GM12892 (cell line): ENCODE measurements around the gene ITSN1.
A peak's percentile ranks its signal among the peaks of the same experiment; 100 is the strongest.
"Not testable (repeated sequence)": the region's sequence is repeated elsewhere in the genome, so short reads cannot be mapped to it uniquely, and the experiment has no call there.

ENCODE experiments used
- DNase-seq: peaks from one replicate; pipeline ENCODE4 v3.0.0; 2011; ENCODE audit not compliant: insufficient read length
- FAIRE-seq: peaks from 2 replicates; lab custom pipeline; 2011; peaks lifted over from hg19 to GRCh38; lab: Jason Lieb, UNC
- POLR2A ChIP-seq: IDR thresholded peaks from 2 replicates; pipeline ENCODE4 v1.6.1; 2011; ENCODE audit warnings: low read depth, low read length, control low read depth
- POLR2AphosphoS5 ChIP-seq: IDR thresholded peaks from 2 replicates; pipeline ENCODE4 v1.6.1; 2011; ENCODE audit warnings: low read depth, low read length, control low read depth
- TAF1 ChIP-seq: IDR thresholded peaks from 2 replicates; pipeline ENCODE4 v1.6.1; 2011; ENCODE audit warnings: low read depth, mild to moderate bottlenecking, control low read depth, low read length, borderline replicate concordance

ITSN1 gene

GRCh38 chr21:33707846-33708245, 65.5 kb downstream of the ITSN1 start:
- TF ChIP-seq POLR2A (no peak), POLR2AphosphoS5 (no peak), TAF1 (no peak)
- FAIRE-seq (no peak), DNase-seq (no peak)

GRCh38 chr21:33708874-33709273, 66.6 kb downstream of the ITSN1 start:
- no peak for TF ChIP-seq POLR2A
- no peak for TF ChIP-seq POLR2AphosphoS5
- no peak for DNase-seq
- no peak for FAIRE-seq

- no peak for TF ChIP-seq TAF1
- TF ChIP-seq POLR2A, result no peak
- TF ChIP-seq POLR2AphosphoS5, result no peak
- FAIRE-seq (peak; percentile 78), DNase-seq (no peak)
Measured at GRCh38 chr21:33712022-33712803, 69.9 kb downstream of the ITSN1 start.

- FAIRE-seq (no peak), DNase-seq (no peak)
- TF ChIP-seq POLR2A, result no peak
- no peak for TF ChIP-seq POLR2AphosphoS5
- TF ChIP-seq TAF1, result no peak
Measured at GRCh38 chr21:33721081-33721480, 78.8 kb downstream of the ITSN1 start.

GRCh38 chr21:33729139-33729538, 86.8 kb downstream of the ITSN1 start:
- FAIRE-seq, DNase-seq: not testable (repeated sequence)

GRCh38 chr21:33729641-33730040, 87.3 kb downstream of the ITSN1 start:
- no peak for DNase-seq
- no peak for TF ChIP-seq POLR2AphosphoS5
- TF ChIP-seq POLR2A, result no peak
- TF ChIP-seq TAF1, result no peak
- no peak for FAIRE-seq

- FAIRE-seq, result no peak
- no peak for DNase-seq
Measured at GRCh38 chr21:33731447-33731846, 89.1 kb downstream of the ITSN1 start.

GRCh38 chr21:33732038-33732437, 89.7 kb downstream of the ITSN1 start:
- FAIRE-seq (no peak), DNase-seq (no peak)
- TF ChIP-seq POLR2A, result no peak
- TF ChIP-seq POLR2AphosphoS5, result no peak
- no peak for TF ChIP-seq TAF1

More at GRCh38 chr21:33731447-33731846, 89.1 kb downstream of the ITSN1 start:
- TF ChIP-seq POLR2AphosphoS5 (no peak), POLR2A (no peak), TAF1 (no peak)

- no peak for DNase-seq
- TF ChIP-seq POLR2A (no peak), TAF1 (no peak), POLR2AphosphoS5 (no peak)
Measured at GRCh38 chr21:33733601-33734000, 91.3 kb downstream of the ITSN1 start.

GRCh38 chr21:33734291-33734690, 92.0 kb downstream of the ITSN1 start:
- TF ChIP-seq POLR2AphosphoS5 (no peak), TAF1 (no peak), POLR2A (no peak)
- no peak for DNase-seq
- no peak for FAIRE-seq

More at GRCh38 chr21:33733601-33734000, 91.3 kb downstream of the ITSN1 start:
- FAIRE-seq, result no peak

- no peak for DNase-seq
- TF ChIP-seq TAF1 (no peak), POLR2AphosphoS5 (no peak), POLR2A (no peak)
- FAIRE-seq, result no peak
Measured at GRCh38 chr21:33734818-33735217, 92.5 kb downstream of the ITSN1 start.

- DNase-seq (no peak), FAIRE-seq (no peak)
- no peak for TF ChIP-seq POLR2AphosphoS5
- TF ChIP-seq TAF1, result no peak
- TF ChIP-seq POLR2A, result no peak
Measured at GRCh38 chr21:33736569-33736968, 94.3 kb downstream of the ITSN1 start.

- no peak for FAIRE-seq
- no peak for DNase-seq
- TF ChIP-seq POLR2AphosphoS5, result no peak
- TF ChIP-seq TAF1, result no peak
- no peak for TF ChIP-seq POLR2A
Measured at GRCh38 chr21:33739701-33740100, 97.4 kb downstream of the ITSN1 start.
